PC-3 (cell line): Measurements from ENCODE around the gene RPS23. TPM values are rescaled to one million over a fixed set of nuclear protein-coding genes. Genes with fewer than 3 reads are reported as not detected.

ENCODE experiments used
- ATAC-seq: fragments of 200-7000 bp; cut with Tn5 transposase; 2 replicates; pipeline ENCODE4 v1.9.1; 2020; ENCODE audit warnings: mild to moderate bottlenecking, moderate library complexity
- BruUV-seq: library from RNA; stranded (reverse); fragments of 400-500 nt; replicated peaks from 2 replicates; lab custom pipeline; 2021; lab: Mats Ljungman, UMichigan
- CTCF ChIA-PET: fragments of 300-600 bp; sonication (Branson Sonifier 250); formaldehyde crosslinking; loops from one replicate; lab custom pipeline; 2022; ENCODE audit warnings: antibody characterized with exemption; lab: Charles Lee
- POLR2A ChIA-PET: fragments of 300-600 bp; sonication (Branson Sonifier 250); formaldehyde crosslinking; loops from one replicate; lab custom pipeline; 2022; ENCODE audit warnings: antibody characterized with exemption; ENCODE audit not compliant: unreplicated experiment; lab: Charles Lee
- DNase-seq: peaks from one replicate; pipeline ENCODE4 v3.0.0-alpha.2; 2015
- H2AFZ ChIP-seq: fragments of 300-600 bp; sonication (generic); 2 replicates; pipeline ENCODE4 v1.6.0; 2016; ENCODE audit warnings: antibody characterized with exemption, low read length
- H3F3A ChIP-seq: fragments of 300-600 bp; sonication (generic); one replicate; pipeline ENCODE4 v1.6.0; 2017; ENCODE audit warnings: antibody characterized with exemption, low read length, control low read depth, mild to moderate bottlenecking; ENCODE audit not compliant: unreplicated experiment
- H3K27ac ChIP-seq: fragments of 300-600 bp; sonication (generic); 2 replicates; pipeline ENCODE4 v1.5.1; 2016; ENCODE audit warnings: mild to moderate bottlenecking, low read length
- H3K27me3 ChIP-seq: fragments of 300-600 bp; sonication (generic); 2 replicates; pipeline ENCODE4 v1.6.1; 2016; ENCODE audit warnings: low read length, mixed read lengths
- H3K36me3 ChIP-seq: fragments of 300-600 bp; sonication (generic); 2 replicates; pipeline ENCODE4 v1.6.1; 2016; ENCODE audit warnings: low read depth, mixed run types, low read length, mixed read lengths
- H3K4me1 ChIP-seq: fragments of 300-600 bp; sonication (generic); 2 replicates; pipeline ENCODE4 v1.5.1; 2016; ENCODE audit warnings: low read length; ENCODE audit not compliant: insufficient read depth
- H3K4me2 ChIP-seq: fragments of 300-600 bp; sonication (generic); 2 replicates; pipeline ENCODE4 v1.6.0; 2016; ENCODE audit warnings: low read length
- H3K4me3 ChIP-seq: fragments of 300-600 bp; sonication (generic); 2 replicates; pipeline ENCODE4 v1.5.1; 2016; ENCODE audit warnings: mild to moderate bottlenecking, low read length, mixed read lengths
- H3K79me2 ChIP-seq: fragments of 300-600 bp; sonication (generic); 2 replicates; pipeline ENCODE4 v1.6.1; 2017; ENCODE audit warnings: low read length, mixed read lengths
- H3K9ac ChIP-seq: fragments of 300-600 bp; sonication (generic); 2 replicates; pipeline ENCODE4 v1.6.0; 2016; ENCODE audit warnings: mild to moderate bottlenecking, low read length
- H3K9me2 ChIP-seq: fragments of 300-600 bp; sonication (generic); replicated peaks from 2 replicates; pipeline ENCODE4 v1.6.1; 2016; ENCODE audit warnings: mixed run types, low read length, mixed read lengths
- H3K9me3 ChIP-seq: fragments of 300-600 bp; sonication (generic); 2 replicates; pipeline ENCODE4 v1.6.1; 2016; ENCODE audit warnings: low read length, mixed read lengths
- H4K20me1 ChIP-seq: fragments of 300-600 bp; sonication (generic); 2 replicates; pipeline ENCODE4 v1.6.1; 2016; ENCODE audit warnings: low read length, mixed read lengths
- EZH2 ChIP-seq: fragments of 300-600 bp; sonication (generic); IDR thresholded peaks from one replicate; pipeline ENCODE4 v1.6.1; 2017; ENCODE audit warnings: antibody characterized with exemption, mild to moderate bottlenecking, low read length; ENCODE audit not compliant: unreplicated experiment
- EZH2phosphoT487 ChIP-seq: fragments of 300-600 bp; sonication (generic); IDR thresholded peaks from 2 replicates; pipeline ENCODE4 v1.6.1; 2018; ENCODE audit warnings: mild to moderate bottlenecking, antibody characterized with exemption, low read length, borderline replicate concordance
- intact Hi-C: fragments of 100-400 bp; cut with micrococcal nuclease; formaldehyde crosslinking; loops from 2 replicates; pipeline ENCODE4 v1.9.0; 2023
- total RNA-seq: library from RNA; depleted of rRNA; stranded (reverse); fragments of >200 nt; gene quantifications from 2 replicates; pipeline ENCODE4 v1.2.3, GENCODE V29; 2014
- TF ChIP-seq, protein P1 (sequence below): fragments of 300-600 bp; sonication (generic); conservative IDR thresholded peaks from 2 replicates; pipeline ENCODE4 v1.5.1; 2017; ENCODE audit warnings: antibody characterized with exemption, low read depth, mild to moderate bottlenecking, low read length

The RPS23 gene
- total RNA-seq, 1 experiment from 2014 or later: 2,407 TPM

DNA sequence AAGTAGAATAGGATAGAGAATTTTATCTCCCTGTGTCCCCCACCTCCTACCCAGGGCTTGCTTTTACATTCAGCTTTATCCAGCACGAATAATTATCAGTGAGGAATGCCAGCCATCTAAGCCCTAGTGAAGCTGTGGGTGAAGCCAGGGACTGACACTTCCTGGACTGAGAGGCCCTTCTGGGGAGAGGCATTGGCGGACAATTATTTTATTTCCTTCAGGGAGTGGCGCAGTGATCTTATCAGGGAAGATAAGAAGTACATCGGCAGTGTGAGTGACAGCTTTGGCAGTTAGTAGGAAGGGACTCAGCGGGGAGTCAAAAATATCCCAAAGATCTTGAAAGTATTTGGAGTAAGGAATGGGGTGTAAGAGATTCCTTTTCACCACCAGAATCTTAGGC is 34.9 kb upstream of the RPS23 start:
- intact Hi-C loops: loop anchor here (2.0 kb wide), 1 partner anchor 38 kb away; no protein-coding TSS in a partner anchor
- Histone ChIP-seq H3K9me3 (no peaks in the 10 kb centered on the region), H3K4me2 (no peak overlapping the region), H3F3A (no peaks in the 10 kb centered on the region), H3K27me3 (no peaks in the 10 kb centered on the region), H3K27ac (no peak overlapping the region), H3K4me1 (no peaks in the 10 kb centered on the region), H4K20me1 (no peaks in the 10 kb centered on the region), H3K79me2 (no peaks in the 10 kb centered on the region), H3K9me2 (no peaks in the 10 kb centered on the region), H3K36me3 (peaks cover 3% of the 10 kb centered on the region; the same call in 1 of the 2 replicates), H3K9ac (no peak overlapping the region), H3K4me3 (no peak overlapping the region), H2AFZ (no peak overlapping the region)
- ATAC-seq (no peak), DNase-seq (no peak)
- TF ChIP-seq EZH2phosphoT487 (no peak), EZH2 (no peak)
- TF ChIP-seq, protein P1, sequence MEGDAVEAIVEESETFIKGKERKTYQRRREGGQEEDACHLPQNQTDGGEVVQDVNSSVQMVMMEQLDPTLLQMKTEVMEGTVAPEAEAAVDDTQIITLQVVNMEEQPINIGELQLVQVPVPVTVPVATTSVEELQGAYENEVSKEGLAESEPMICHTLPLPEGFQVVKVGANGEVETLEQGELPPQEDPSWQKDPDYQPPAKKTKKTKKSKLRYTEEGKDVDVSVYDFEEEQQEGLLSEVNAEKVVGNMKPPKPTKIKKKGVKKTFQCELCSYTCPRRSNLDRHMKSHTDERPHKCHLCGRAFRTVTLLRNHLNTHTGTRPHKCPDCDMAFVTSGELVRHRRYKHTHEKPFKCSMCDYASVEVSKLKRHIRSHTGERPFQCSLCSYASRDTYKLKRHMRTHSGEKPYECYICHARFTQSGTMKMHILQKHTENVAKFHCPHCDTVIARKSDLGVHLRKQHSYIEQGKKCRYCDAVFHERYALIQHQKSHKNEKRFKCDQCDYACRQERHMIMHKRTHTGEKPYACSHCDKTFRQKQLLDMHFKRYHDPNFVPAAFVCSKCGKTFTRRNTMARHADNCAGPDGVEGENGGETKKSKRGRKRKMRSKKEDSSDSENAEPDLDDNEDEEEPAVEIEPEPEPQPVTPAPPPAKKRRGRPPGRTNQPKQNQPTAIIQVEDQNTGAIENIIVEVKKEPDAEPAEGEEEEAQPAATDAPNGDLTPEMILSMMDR: no peak
- no TSS peak for BruUV-seq
- ChIA-PET POLR2A (no interaction called here), CTCF (interaction anchor here (0.6 kb wide), 1 partner anchor 46 kb away, joined by 13 read pairs; no protein-coding TSS in a partner anchor)

DNA sequence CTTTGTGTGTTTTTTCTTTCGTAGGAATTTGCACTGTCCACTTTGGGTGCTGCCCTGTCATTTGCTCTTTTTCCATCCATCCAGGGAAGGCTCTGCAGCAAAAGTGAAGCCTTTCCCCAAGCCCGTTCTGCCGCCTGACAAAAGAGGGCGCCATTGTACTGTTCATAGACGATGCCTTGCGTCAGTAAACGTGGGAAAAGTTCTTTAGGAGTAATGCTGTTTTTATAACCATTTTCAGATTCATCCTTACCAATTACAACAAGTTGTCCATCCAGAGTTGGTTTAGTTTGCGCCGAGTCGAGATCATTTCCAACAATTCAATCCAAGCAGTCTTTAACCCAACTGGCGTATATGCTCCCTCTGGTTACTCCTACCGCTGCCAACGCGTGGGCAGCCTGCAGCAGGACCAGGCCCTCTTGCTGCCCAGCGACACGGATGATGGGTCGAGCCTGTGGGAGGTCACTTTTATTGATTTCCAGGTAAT is 34.3 kb upstream of the RPS23 start:
- no peaks in the 10 kb centered on the region for H3K79me2 ChIP-seq
- intact Hi-C loops: loop anchor here (2.0 kb wide), 1 partner anchor 38 kb away; no protein-coding TSS in a partner anchor
- H3K9me3 ChIP-seq: no peaks in the 10 kb centered on the region
- H3K4me1 ChIP-seq: no peaks in the 10 kb centered on the region
- no peak overlapping the region for H3K9ac ChIP-seq
- H3K4me2 ChIP-seq: no peak overlapping the region
- TF ChIP-seq EZH2phosphoT487: no peak
- TF ChIP-seq, protein P1: peak; percentile 96
- CTCF ChIA-PET: interaction anchor here (0.6 kb wide), 1 partner anchor 47 kb away, joined by 13 read pairs; no protein-coding TSS in a partner anchor
- ATAC-seq (peak; percentile 90), DNase-seq (peak; percentile 83)
- H3K27me3 ChIP-seq: no peaks in the 10 kb centered on the region
- H3F3A ChIP-seq: no peaks in the 10 kb centered on the region
- H3K36me3 ChIP-seq: peaks cover 3% of the 10 kb centered on the region; the same call in 1 of the 2 replicates
- no peak overlapping the region for H3K27ac ChIP-seq
- no peaks in the 10 kb centered on the region for H3K9me2 ChIP-seq
- no peak overlapping the region for H2AFZ ChIP-seq
- H4K20me1 ChIP-seq: no peaks in the 10 kb centered on the region
- BruUV-seq: no TSS peak
- POLR2A ChIA-PET: no interaction called here
- H3K4me3 ChIP-seq: no peak overlapping the region

DNA sequence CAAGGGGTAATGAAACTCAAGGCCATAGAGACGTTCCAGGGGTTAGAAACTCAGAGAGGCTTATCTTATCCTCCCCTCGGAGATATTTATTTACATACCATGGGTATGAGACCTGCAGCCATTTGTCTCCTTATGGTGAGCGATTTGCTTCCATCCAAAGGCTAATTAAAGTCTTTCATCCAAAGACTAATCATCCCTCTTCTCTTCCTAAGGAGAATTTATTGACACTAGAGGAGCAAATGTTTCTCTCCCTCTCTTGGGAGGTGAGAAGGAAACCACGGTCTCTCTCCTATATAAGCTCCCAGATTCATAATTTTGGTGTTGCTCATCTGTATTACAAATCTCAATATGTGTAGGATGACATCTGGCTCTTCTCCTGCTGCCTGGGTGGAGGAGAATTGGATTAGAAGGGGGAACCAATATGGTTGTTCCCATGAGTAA is 31.0 kb upstream of the RPS23 start:
- H3F3A ChIP-seq: no peaks in the 10 kb centered on the region
- no peak overlapping the region for H3K4me3 ChIP-seq
- H2AFZ ChIP-seq: no peak overlapping the region
- H3K9me3 ChIP-seq: no peaks in the 10 kb centered on the region
- no peak for DNase-seq
- H3K36me3 ChIP-seq: peaks cover 3% of the 10 kb centered on the region; the same call in 1 of the 2 replicates
- no peaks in the 10 kb centered on the region for H3K27me3 ChIP-seq
- no peaks in the 10 kb centered on the region for H4K20me1 ChIP-seq
- intact Hi-C loops: no loop called here
- BruUV-seq: no TSS peak
- ATAC-seq: no peak
- H3K4me2 ChIP-seq: no peak overlapping the region
- no peak overlapping the region for H3K27ac ChIP-seq
- POLR2A ChIA-PET: no interaction called here
- H3K9me2 ChIP-seq: no peaks in the 10 kb centered on the region
- TF ChIP-seq, protein P1: no peak
- TF ChIP-seq EZH2phosphoT487: no peak
- TF ChIP-seq EZH2: no peak
- H3K4me1 ChIP-seq: no peaks in the 10 kb centered on the region
- H3K79me2 ChIP-seq: no peaks in the 10 kb centered on the region
- CTCF ChIA-PET: no interaction called here
- H3K9ac ChIP-seq: no peak overlapping the region
